GM21360 (cell line): Measurements from ENCODE around the gene ADCY9.

Experiments used
- ATAC-seq: cut with Tn5 transposase; IDR thresholded peaks from one replicate; pipeline ENCODE4 v1.9.1; 2021; ENCODE audit warnings: mild to moderate bottlenecking, moderate library complexity; ENCODE audit not compliant: unreplicated experiment

The ADCY9 gene

GRCh38 chr16:4096509-4096908, 19.7 kb downstream of the ADCY9 start:
- ATAC-seq: no peak

- ATAC-seq: no peak
Observed at GRCh38 chr16:4094127-4094773, 22.0 kb downstream of the ADCY9 start.

- no peak for ATAC-seq
Observed at GRCh38 chr16:4093495-4094126, 22.6 kb downstream of the ADCY9 start.

GRCh38 chr16:4092547-4093265, 23.5 kb downstream of the ADCY9 start:
- no peak for ATAC-seq

GRCh38 chr16:4091240-4092012, 24.8 kb downstream of the ADCY9 start:
- no peak for ATAC-seq

GRCh38 chr16:4090351-4090851, 25.8 kb downstream of the ADCY9 start:
- no peak for ATAC-seq

- ATAC-seq: no peak
Observed at GRCh38 chr16:4089811-4090301, 26.4 kb downstream of the ADCY9 start.

- no peak for ATAC-seq
Observed at GRCh38 chr16:4089251-4089810, 26.9 kb downstream of the ADCY9 start.

GRCh38 chr16:4087990-4088577, 28.2 kb downstream of the ADCY9 start:
- ATAC-seq: no peak

- no peak for ATAC-seq
Observed at GRCh38 chr16:4087099-4087885, 28.9 kb downstream of the ADCY9 start.

- ATAC-seq: no peak
Observed at GRCh38 chr16:4086153-4086552, 30.1 kb downstream of the ADCY9 start.

- ATAC-seq: no peak
Observed at GRCh38 chr16:4085405-4085970, 30.8 kb downstream of the ADCY9 start.

- ATAC-seq: no peak
Observed at GRCh38 chr16:4083347-4083870, 32.8 kb downstream of the ADCY9 start.

GRCh38 chr16:4082474-4083044, 33.7 kb downstream of the ADCY9 start:
- ATAC-seq: no peak

GRCh38 chr16:4081521-4082021, 34.7 kb downstream of the ADCY9 start:
- no peak for ATAC-seq

GRCh38 chr16:4081047-4081446, 35.2 kb downstream of the ADCY9 start:
- ATAC-seq: no peak

GRCh38 chr16:4077174-4077649, 39.0 kb downstream of the ADCY9 start:
- ATAC-seq: no peak

- ATAC-seq: no peak
Observed at GRCh38 chr16:4075534-4075933, 40.7 kb downstream of the ADCY9 start.
